NCI-H1092 (cell line): ENCODE measurements around the gene SRSF9.
"Not testable (repeated sequence)": the region's sequence is repeated elsewhere in the genome, so short reads cannot be mapped to it uniquely, and the experiment has no call there.

Experiments used
- DNase-seq: peaks from one replicate; lab custom pipeline; 2025; lab: John Stamatoyannopoulos, UW

The SRSF9 gene

GRCh38 chr12:120481022-120481767, 11.6 kb upstream of the SRSF9 start:
- no peak for DNase-seq

GRCh38 chr12:120480211-120480610, 10.7 kb upstream of the SRSF9 start:
- DNase-seq = no peak

GRCh38 chr12:120479458-120479857, 9.9 kb upstream of the SRSF9 start:
- no peak for DNase-seq

GRCh38 chr12:120475643-120476042, 6.1 kb upstream of the SRSF9 start:
- DNase-seq = no peak

GRCh38 chr12:120474616-120474960, 5.0 kb upstream of the SRSF9 start:
- DNase-seq = no peak

GRCh38 chr12:120473807-120474615, 4.5 kb upstream of the SRSF9 start:
- DNase-seq = no peak

- no peak for DNase-seq
These were observed 3.0 kb upstream of the SRSF9 start for GRCh38 chr12:120472521-120472920.

GRCh38 chr12:120470150-120470784, 719 bp upstream of the SRSF9 start:
- DNase-seq = no peak

- DNase-seq = no peak
These were observed 613 bp downstream of the SRSF9 start for GRCh38 chr12:120468821-120469449.

- no peak for DNase-seq
These were observed 1.2 kb downstream of the SRSF9 start for GRCh38 chr12:120468325-120468820.

GRCh38 chr12:120467439-120467838, 2.1 kb downstream of the SRSF9 start:
- no peak for DNase-seq

- DNase-seq = no peak
These were observed 2.8 kb downstream of the SRSF9 start for GRCh38 chr12:120466560-120467315.

- no peak for DNase-seq
These were observed 3.8 kb downstream of the SRSF9 start for GRCh38 chr12:120465756-120466155.

- DNase-seq = no peak
These were observed 5.8 kb downstream of the SRSF9 start for GRCh38 chr12:120463712-120464111.

- no peak for DNase-seq
These were observed 7.4 kb downstream of the SRSF9 start for GRCh38 chr12:120462099-120462640.

- no peak for DNase-seq
These were observed 9.4 kb downstream of the SRSF9 start for GRCh38 chr12:120460157-120460556.

- no peak for DNase-seq
These were observed 12.4 kb downstream of the SRSF9 start for GRCh38 chr12:120457133-120457532.

GRCh38 chr12:120455302-120455701, 14.2 kb downstream of the SRSF9 start:
- no peak for DNase-seq

- no peak for DNase-seq
These were observed 15.6 kb downstream of the SRSF9 start for GRCh38 chr12:120453977-120454376.

GRCh38 chr12:120453060-120453750, 16.3 kb downstream of the SRSF9 start:
- DNase-seq = no peak

GRCh38 chr12:120452524-120452923, 17.0 kb downstream of the SRSF9 start:
- not testable (repeated sequence) for DNase-seq
